SU-DHL-6 (cell line): ENCODE measurements around the gene MKX.

Experiments used
- EZH2phosphoT487 ChIP-seq: fragments of 200-600 bp; sonication (generic), shearing (Covaris generic); conservative IDR thresholded peaks from 2 replicates; pipeline ENCODE4 v1.6.1; 2018; ENCODE audit warnings: mild to moderate bottlenecking, antibody characterized with exemption, low read length, moderate library complexity, mixed read lengths
- TF ChIP-seq, protein P1 (sequence below): fragments of 200-600 bp; sonication (generic); IDR thresholded peaks from one replicate; pipeline ENCODE4 v1.5.1; 2017; ENCODE audit warnings: antibody characterized with exemption, mild to moderate bottlenecking, low read length, moderate library complexity; ENCODE audit not compliant: insufficient read depth, poor library complexity, severe bottlenecking

- TF ChIP-seq, protein P1, sequence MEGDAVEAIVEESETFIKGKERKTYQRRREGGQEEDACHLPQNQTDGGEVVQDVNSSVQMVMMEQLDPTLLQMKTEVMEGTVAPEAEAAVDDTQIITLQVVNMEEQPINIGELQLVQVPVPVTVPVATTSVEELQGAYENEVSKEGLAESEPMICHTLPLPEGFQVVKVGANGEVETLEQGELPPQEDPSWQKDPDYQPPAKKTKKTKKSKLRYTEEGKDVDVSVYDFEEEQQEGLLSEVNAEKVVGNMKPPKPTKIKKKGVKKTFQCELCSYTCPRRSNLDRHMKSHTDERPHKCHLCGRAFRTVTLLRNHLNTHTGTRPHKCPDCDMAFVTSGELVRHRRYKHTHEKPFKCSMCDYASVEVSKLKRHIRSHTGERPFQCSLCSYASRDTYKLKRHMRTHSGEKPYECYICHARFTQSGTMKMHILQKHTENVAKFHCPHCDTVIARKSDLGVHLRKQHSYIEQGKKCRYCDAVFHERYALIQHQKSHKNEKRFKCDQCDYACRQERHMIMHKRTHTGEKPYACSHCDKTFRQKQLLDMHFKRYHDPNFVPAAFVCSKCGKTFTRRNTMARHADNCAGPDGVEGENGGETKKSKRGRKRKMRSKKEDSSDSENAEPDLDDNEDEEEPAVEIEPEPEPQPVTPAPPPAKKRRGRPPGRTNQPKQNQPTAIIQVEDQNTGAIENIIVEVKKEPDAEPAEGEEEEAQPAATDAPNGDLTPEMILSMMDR = no peak
- no peak for TF ChIP-seq EZH2phosphoT487
These were observed 3.0 kb upstream of the MKX start for GRCh38 chr10:27748601-27749000.
